Daoy (cell line): ENCODE measurements around the gene CENPP. TPM values are rescaled to one million over a fixed set of nuclear protein-coding genes. Genes with fewer than 3 reads are reported as not detected.

Source experiments
- DNase-seq: peaks from one replicate; pipeline ENCODE4 v3.0.0-alpha.2; 2015; ENCODE audit warnings: low read depth
- total RNA-seq: library from RNA; depleted of rRNA; stranded (reverse); fragments of >200 nt; shearing (Covaris generic); gene quantifications from 2 replicates; pipeline ENCODE4 v1.2.3, GENCODE V29; 2014; rRNA removed

Gene CENPP
- 7.6 and 12.7 TPM in 2 replicates for total RNA-seq

DNA sequence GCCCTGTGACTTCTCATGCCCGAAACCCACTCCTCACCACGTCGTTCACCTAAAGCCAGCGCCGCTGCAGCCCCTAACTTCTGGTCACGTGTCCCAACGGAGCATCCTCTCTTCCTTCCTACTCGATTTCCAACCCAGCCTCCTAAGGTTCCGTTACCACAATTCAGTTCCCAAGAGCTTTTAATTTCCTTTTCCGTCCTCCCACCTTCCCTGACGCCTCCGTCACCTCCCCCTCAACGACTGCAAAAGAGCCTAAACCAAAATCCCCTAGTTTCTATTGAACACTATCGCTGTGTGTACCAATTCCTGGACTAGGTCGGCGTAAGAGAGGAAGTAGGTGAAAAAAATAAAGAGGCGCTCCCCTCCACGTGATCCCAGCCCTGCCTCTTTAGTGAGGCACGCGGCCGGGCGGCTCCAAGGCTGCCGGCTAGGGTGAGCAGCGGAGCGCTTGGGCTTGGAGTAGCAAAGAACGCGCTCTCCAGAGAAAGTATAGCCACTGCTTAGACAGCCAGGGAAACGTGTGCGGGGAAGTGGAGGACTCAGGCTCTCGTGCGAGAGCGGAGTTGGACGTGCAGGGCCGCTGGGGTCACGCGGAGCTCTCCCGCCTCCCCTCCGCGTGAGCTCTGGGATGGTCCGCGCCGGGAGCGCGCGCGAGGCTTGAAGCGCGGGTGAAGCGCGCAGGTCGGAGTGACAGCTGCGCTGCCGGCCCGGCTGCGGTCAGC lies at the start of gene CENPP, which contains the start of gene NOL8:
TSS of gene CENPP (plus strand) at position 685 of the 722 bp plus-strand sequence.
TSS of gene NOL8 (minus strand) at position 82 of the 722 bp plus-strand sequence. CDS start 1,189 bp downstream, outside the sequence.
- DNase-seq: peak; percentile 92

DNA sequence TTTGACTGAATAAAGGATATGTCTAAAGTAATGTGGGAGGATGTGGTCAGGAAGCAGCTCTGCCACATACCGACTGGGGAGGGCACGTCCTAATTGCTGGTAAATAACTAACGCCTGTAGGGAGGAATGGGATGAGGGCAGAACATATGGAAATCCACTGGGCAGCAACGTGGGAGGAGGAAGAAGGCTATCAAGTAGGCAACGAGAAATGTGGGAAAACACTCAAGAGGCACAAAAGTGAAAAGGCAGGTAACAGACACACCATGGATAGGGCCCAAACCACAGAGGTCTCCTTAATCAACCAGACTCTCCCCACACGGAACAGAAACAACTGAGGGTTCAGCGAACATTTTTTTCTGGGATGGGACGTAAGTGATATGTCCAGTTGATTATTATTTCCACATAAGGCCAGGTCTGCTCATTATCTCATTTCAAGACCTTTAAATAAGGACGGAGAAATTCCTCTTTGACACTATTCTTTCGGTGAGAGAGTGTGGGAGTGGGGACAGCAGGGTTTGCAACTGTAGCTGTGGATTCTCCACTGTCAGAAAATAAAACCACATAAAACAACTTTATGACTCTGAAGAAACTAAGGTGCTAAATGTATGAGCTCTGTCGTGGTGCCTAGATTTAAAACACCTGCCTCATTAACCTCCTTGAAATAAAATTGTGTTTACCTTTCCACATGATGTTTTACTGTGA lies 49.3 kb upstream of the CENPP start:
- peak; percentile 16 for DNase-seq

DNA sequence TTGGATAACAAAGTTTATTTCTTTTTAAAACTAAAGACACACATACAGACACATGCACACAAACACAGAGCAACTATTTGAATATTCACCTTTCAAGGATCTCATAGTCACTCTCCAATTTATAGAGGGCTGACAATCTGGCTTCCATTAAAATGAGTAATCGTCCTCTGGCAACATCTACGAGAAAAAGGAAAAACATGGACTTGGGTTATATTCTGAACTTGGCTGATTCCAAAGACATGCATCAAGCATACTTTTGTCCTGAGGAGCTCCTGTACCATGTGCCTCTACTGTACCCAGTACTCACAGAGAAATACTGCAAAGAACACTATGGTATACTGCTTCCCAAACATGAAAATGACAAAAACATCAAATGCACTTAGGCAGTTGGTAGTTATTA lies 47.6 kb upstream of the CENPP start:
- no peak for DNase-seq

DNA sequence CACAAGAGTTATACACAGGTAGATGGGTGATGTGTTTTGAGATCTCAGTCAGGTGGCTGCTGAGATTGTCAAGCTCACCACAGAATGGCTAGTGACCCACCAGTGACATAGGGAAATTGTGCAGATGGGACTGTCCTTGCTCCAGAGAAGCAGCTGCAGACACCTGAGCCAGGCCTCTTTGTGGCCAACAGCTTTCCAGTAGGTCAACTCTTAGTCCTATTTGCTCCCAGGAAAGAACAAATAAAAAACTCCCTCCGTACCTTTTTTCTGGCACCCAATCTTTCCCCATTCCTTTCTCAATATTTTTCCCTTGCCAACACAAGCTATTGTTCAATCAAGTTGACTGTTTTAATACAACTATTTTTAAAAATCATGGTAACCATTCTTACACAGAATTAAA lies 46.5 kb upstream of the CENPP start:
- DNase-seq: no peak

DNA sequence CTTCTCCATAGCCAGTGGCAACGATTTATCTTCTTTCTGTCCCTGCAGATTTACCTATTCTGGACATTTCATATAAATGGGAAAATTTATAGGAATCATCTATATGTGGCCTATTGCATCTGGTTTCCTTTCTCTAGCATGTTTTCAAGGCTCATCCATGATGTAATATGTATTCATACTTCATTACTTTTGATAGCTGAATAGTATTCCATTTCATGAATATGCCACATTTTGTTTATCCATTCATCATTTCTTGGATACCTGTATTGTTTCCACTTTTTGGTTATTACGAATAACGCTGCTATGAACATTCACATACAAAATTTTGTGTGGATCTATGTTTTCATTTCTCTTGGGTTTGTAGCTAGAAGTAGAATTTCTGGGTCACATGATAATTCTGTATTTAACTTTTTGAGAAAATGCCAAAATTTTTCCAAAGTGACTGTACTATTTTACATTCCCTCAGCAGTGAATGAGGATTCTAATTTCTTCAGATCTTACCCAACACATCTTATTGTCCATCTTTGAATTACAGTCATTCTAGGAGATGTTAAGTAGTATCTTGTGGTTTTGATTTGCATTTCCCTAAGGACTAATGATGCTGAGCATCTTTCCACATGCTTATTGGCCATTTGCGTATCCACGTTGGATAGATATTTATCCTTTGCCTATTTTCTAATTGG lies 35.9 kb upstream of the CENPP start:
- DNase-seq: no peak

DNA sequence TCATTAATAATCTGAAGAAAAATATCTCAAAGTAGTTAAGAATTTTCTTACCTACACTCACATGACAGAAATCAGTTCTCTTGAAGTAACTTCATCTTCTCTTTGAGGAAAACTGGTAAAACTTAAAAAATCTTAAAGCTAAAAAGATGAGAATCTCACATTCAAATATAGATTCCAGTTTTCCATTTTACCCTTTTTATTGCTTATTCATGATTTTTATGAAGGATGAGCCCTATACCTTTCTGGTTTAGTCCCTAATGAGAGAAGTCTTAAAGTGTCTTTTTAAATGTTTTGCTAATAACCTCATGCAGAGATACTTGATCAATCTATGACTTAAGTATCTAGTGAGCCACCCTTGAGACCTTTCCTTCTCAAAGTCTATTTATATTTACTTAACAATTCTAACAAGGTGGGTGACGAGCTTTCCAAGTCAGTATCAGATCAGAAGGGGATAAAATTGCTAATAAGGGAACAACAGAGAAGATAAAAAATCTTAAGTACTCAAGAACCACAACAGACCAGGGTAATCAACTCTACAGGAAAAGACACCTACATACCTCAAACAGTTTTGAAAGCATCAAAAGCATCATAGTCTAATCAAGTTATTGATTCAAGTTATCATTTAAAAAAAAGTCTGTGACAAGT lies 34.8 kb upstream of the CENPP start:
- DNase-seq: no peak

DNA sequence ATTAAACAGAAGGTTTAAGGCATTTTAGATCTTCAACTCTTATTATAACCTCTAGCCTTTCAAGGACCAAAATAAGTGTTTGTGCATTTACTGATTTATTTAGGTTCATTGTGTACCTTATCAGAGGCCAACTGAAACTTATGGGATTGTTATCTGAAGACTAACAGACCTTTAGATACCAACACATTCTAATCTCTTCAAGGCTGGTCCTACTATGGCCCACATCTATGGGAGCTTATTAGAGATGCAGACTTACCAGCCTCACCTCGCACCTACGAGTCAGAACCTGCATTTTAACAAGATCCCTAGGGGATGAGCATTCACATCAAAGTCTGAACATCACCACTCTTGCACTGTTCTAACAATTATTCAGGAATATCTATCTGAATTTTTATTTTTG lies 34.2 kb upstream of the CENPP start:
- DNase-seq: no peak

DNA sequence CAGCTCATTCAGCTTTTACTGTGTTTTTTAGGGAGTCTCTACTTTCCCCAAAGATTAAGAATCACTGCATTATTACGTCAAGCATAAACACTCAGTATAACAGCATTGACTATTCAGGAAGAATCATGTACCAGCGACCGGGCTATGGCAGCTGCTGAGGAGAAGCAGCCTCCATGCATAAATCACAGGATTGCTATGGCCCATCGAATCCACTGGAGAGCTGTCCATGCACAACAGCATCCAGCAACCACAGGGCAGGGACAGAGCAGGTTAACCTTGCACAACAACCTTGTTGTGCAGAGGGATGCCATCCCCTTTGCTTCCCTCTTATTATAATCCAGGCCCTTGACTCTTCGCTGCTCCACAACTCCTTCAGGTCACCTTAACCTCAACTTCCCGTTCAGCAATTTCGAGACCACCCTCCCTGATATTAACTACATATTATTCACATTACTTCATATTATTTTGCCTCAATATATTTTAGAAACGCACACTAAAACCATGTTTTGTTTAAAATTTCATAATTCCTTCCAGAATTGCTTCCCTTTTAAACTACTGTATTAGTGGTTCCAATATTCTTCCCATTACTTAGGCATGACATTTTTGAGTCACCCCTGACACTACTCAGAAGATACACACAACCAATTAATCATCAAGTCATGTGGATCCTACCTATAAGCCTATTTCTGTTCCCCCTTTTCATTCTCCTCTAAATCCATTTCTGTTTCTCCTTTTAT lies 33.2 kb upstream of the CENPP start:
- no peak for DNase-seq

DNA sequence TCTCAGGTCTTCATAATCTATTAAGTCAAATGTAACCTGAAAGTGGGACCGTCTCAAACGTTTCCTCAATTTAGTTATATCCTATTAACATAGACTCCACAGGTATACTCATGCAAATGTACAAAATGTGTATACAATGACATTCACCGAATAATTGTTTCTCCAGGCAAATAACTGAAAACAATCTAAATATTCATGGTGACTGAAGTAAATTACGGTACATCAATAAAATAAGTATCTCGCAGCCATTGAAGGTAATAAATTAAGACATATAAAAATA lies 32.7 kb upstream of the CENPP start:
- no peak for DNase-seq

DNA sequence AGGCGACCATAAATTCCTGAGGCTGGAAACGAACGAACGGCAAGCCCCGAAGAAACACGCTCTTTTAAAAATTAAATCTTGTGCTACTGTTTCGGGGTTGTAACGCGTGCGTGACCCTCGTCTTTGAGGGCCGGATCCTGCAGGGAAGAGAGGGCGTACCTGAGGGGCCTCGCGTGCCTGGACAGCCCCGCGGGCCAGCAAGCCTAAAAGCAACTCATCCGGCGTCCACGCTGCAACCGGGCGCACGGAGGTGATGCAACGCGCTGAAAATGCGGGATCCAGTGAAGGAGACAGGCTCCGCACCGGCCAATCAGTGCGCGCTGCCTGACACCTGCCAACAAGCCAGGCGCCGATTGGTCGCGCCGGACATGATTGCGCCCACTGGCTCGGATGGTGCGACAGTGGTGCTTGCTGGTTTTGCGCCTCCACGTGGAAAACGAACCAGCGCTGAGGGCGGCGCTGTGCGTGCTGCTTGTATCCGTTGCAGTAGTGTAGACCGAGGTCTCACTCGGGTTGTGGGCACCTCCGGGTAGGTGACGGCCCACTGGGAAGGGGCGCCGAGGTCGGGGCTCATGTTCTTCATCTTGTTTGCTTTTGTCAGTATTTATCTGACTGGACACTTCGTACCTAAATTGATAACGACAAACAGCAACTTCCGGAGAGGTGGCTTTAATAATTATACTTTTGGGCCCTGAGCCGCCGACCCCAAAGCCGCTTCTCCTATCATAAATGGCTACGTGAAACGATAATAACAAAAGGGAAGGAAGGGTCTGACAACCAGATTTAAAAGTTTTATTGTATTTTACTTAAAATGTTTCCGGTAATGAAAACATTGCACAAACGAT lies 32.1 kb upstream of the CENPP start, which contains the start of gene IARS1:
TSS of gene IARS1 (minus strand) at position 246 of the 845 bp plus-strand sequence. CDS start 4,278 bp downstream, outside the sequence.
- peak; percentile 100 for DNase-seq

DNA sequence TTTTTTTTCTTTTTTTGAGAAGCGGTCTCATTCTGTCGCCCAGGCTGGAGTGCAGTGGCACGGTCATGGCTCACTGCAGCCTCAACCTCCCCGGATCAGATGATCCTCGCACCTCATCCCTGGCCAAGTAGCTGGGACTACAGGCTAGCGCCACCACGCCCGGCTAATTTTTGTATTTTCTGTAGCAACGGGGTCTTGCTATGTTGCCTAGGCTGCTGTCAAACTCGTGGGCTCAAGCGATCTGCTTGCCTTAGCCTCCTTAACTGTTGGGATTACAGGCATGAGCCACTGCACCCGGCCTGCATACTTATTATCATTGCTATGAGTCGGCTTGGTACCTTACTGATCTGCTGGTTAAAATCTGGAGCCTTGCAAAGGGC lies 31.5 kb upstream of the CENPP start:
- peak; percentile 22 for DNase-seq

DNA sequence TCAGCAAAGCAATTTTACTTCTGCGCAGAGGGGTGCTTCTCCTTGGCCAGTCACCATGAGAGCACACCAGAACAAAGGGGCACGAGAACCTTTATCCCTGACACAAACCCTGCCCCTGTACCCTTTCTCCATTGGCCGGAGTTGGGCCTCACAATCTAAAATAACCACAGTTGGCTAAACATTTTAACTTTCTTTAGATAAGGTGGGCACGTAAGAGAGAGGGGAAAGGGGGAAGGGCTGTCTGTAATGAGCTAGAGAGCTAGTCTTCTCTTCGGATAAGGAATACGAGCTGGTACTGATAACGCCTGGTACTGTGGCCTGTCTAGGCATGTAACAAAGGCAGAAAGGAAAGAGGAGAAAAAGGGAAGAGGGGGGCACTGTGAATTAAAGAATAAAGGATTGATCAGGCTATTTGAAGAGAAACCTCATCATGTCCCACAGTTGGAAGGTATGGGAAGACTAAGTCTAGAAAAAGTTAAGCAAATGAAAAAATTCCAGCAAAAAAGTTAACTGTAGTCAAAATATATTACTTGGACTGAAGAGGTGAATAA lies 30.4 kb upstream of the CENPP start:
- no peak for DNase-seq

DNA sequence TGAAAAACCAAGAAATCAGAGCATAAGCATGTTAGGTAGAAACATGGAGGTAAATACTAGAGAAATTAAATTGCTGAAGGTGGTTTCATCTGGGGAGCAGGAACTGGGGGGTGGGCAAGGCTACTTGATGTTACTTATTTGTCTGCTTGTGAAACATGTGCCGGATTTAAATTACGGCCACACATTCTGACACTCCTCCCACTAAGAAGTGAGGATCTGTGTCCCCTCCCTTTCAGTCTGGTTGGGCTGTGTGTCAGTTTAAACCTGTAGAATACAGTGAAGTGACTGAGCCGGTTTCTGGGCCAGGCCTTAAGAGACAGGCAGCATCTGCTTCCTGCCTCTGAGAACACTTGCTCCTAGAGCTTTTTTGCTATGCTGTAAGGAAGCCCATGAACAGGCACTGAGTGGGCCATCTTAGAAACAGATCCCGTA lies 29.9 kb upstream of the CENPP start:
- no peak for DNase-seq

DNA sequence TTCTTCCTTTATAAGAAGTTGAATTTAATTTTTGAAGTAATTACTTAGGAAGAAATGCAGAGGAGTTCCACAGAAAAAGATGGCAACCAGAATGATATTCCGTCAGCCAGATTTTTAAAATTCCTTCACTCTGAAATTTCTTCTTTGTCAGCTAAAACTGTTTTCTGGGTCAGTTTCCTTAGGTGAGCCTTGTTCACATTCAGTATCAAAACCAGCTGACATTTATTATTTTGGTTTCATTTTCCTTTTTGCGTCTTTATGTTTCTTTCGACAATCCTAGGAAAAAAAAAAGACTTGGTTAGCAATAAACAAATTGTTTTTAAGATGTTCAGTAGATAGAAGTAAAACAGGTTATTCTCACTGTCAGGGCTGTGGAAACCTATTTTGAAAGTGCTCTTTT lies 28.1 kb upstream of the CENPP start:
- no peak for DNase-seq

DNA sequence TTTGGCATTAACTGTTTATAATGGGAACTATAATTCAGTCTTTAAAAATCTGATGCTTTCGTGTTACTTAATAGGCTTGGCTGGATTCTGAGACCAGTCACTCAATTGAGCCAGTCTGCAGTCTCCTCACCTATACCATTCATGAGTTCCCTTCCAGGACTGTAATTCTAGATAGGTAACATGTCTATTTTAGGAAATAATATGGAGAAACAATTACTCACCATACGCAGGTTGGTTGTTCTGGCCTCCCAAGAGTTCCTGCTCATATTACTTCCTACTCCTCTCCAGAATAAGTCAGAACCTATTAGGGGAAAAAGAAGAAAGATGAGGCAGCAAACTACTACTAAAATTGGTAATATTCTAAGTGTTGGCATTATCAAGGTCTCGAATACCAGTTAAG lies 27.7 kb upstream of the CENPP start:
- no peak for DNase-seq

DNA sequence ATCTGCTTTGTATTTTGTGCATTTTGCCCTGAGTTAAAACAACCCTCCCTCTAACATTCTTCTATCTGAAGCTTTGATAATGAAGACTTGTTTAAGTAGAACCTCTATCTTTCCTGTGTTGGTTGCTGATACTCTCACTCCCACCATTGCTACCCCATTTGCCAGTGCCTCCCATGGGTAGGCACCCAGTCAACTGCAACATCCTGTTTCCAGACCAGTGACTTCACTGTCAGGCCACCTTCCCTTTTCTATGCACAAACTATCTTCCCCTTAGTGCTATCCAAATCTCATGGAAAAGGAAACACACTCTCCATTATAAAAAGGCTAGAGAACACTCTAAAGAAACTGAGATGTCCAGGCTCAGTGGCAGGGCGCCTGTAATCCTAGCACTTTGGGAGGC lies 26.6 kb upstream of the CENPP start:
- DNase-seq: no peak

DNA sequence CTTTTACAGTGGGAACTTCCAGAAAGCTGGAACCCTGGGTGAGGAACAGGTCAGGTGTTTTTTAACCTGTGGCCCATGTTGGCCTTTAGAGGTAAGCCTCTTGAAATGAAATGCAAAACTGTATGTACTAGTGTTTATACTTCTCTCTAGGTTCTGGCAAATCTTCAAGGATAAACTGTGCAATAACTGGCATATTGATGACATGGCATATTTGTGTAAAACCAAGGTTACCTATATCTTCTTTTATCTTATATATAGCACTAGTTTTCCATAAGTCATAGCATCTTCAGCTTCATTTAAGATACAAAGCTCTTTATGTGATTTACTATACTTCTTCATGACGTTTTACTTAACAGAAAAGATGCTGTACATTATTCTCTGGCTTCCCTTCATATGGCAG lies 24.8 kb upstream of the CENPP start:
- DNase-seq: no peak

DNA sequence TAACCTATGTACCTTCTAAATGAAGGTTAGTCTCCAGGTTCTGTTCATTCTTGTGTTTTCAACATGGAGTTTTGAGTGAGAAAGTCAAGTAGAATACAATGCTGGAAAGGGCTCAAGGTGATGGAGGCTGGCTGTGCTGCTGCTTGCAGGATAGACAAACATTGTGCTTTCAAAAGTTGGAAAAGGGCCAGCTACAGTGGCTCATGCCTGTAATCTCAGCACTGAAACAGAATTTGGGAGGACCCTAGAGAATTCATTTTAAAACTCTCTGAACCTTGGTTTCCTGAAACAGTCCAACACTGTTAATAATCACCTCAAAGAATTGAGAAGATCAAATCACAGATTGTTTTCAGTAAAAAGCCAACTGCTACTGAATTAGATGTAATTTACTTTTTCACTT lies 16.9 kb upstream of the CENPP start:
- no peak for DNase-seq

DNA sequence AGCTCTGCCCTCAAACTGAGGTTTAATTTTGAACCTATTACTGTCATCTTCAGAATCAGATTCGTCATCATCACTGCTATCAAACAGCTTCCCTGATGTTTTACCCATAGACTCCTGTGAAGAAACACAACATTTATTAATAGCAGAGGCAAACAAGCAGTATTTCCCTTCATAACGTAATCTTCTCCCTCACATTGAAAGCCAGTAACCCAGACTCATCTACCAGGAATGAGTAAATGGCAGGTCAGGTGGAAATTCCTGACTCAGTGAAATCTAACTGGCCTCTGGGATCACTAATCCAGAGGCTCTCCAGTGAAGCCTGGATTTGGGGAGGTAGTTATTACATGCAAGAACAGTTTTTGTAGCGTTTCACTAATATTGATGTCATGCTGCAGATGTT lies 15.2 kb upstream of the CENPP start:
- no peak for DNase-seq

DNA sequence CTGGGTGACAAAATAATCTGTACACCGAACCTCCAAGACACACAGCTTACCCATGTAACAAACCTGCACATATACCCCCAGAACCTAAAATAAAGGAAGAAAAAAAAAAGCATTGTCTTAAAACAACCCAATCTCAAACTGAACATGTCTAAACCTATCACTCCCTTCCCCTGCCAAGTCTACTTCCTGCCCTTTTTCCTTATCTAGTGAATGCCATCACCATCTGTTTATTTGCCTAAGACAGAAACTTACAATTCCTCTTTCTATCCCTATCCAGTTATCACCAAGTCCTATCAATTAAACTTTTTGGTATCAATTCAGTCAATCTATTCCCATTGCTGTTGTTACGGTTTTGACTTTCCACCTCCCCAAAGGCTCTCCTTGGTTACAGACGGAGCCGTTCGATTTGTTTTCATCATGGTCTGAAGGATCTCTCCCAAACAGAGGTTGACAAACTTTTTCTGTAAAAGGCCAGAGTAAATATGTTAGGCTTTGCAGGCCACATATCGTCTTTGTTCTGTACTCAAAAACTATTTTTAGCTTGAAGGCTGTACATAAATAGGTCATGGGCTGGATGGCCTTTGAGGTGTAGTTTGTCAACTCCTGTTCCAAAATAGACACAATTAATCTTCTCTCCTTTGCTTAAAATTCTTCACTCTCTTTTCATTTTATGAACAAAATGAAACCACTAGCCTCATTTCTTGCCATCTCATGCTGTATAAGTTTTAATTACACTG lies 12.7 kb upstream of the CENPP start:
- no peak for DNase-seq
